Activated gamma-delta T cell treated with anti-CD3 and anti-CD28 coated beads, Interleukin-2, amount 50 U/mL, for 16 hours (primary cell): ENCODE measurements around the gene TDP2.
"Not testable (repeated sequence)": the region's sequence is repeated elsewhere in the genome, so short reads cannot be mapped to it uniquely, and the experiment has no call there.

Experiments used
- DNase-seq: peaks from one replicate; pipeline ENCODE4 v3.0.0-alpha.2; 2020; ENCODE audit warnings: low read depth

TDP2 gene

DNA sequence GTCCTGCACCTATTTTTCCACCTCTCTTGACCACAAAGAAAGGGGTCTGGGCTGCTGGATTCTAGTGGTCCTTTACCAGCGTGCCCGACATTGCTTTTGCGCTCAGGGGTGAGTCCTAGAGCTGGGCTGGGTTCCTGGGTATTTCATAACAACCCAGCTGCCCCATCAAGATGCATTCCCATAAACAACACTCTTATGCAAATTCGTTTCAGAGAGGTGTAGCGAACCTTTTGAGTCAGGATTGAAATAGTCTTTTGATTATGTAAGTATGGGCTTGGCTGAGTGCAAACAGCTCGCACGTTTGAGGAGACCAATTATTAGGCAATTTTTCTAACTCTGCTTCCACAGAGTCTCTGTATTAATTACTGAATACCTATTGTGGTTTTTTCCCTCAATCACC lies 13.9 kb upstream of the TDP2 start:
- DNase-seq: no peak

DNA sequence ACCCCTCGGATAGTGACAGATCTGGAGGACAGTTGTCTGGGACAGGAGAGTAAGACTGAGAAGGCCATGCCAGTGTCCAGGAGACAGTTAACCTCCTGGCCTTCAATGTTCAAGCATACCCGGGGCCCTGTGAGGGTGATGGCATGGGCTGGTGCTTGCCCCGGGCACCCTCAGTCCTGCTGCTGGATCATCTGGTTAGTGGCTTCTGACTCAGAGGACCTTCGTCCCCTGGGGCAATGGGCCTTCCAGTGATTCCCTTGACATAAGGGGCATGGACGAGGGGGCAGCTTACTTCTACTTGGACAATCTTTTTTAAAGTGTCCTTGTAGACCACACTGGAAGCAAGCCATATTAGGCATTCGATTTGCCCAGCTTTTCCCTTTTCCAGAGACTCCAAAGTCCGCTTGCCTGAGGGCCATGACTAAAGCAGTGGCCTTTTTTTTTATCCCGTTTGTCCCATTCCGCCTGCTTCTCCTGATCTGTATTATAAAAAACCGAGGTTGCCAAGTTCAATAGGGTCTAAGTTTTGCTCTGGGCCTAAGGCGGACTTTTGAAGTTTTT lies 12.2 kb upstream of the TDP2 start:
- DNase-seq: not testable (repeated sequence)

DNA sequence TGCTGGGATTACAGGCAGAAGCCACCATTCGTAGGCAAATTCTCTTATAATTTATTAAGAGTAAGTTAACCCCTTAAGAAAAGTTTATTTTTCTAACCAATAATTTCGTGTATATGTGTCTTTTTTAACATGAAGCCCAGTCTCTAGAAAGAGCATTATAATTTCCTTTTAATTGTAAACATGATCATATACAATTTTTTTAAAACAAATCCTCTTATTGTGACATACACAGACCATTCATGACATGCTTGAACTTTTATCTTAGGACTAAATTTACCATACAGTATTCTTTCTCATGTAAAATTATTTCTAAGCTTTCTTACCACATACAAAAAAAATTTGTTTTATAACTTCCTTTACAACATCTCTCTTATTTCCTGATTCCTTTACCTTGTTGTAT lies 6.9 kb upstream of the TDP2 start:
- DNase-seq: no peak

DNA sequence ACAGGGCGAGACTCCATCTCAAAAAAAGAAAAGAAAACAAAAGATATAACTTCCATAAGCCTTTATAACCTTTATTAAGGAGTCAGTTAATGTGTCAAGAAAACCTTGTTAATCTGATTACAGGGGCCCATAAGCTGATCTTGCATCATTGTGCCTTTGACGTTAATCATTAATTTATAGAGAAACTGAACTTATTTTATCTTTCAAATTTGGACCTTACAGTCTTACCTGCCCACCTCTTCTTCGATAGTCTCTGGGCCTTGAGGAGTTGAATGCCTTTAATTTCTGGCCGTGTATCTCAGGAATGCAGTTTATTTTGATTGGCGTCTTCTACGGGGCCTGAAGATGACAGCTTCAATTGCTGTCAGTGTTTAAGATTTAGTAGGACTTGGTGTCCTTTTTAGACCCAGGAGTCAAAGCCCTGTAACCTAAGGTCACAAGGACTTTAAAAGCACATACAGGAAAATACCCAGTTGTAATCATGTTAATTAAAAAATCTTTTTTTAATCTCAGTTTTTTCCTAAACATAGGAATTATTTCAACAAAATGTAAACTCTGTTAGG lies 6.0 kb upstream of the TDP2 start:
- DNase-seq: no peak

DNA sequence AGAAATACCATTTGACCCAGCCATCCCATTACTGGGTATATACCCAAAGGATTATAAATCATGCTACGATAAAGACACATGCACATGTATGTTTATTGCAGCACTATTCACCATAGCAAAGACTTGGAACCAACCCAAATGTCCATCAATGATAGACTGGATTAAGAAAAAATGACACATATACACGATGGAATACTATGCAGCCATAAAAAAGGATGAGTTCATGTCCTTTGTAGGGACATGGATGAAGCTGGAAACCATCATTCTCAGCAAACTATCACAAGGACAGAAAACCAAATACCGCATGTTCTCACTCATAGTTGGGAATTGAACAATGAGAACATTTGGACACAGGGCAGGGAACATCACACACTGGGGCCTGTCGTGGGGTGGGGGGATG lies 4.4 kb upstream of the TDP2 start:
- DNase-seq: not testable (repeated sequence)

DNA sequence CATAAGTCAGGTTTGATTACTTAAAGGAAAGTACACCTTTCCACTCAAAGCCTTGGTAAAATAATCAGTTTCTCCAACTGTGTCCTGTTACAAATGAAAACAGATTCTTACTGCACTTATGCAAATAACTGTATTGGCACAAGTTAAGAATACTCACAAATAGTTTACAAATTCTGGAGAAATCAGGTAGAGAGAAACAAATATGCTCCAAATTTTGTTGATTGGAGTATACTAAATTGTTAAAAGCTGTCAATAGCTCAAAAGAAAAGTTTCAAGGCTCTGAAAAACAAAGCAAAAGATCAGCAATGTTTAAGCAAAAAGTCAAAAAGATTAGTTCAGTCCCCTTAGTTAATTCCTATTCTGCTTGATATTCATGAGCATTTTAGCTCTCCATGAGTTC lies 3.8 kb upstream of the TDP2 start:
- DNase-seq: not testable (repeated sequence)

DNA sequence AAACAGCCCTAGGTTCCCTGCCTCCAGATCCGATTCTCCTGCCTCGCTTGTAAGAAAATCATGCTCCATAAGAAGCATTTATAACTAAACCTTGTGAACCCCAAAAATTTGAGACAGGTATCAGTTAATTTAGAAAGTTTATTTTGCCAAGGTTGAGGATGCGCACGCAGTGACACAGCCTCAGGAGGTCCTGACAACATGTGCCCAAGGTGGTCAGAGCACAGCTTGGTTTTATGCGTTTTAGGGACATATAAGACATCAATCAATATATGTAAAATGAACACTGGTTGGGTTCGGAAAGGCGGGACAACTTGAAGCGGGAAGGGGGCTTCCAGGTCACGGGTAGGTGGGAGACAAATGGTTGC lies 2.3 kb upstream of the TDP2 start:
- no peak for DNase-seq

DNA sequence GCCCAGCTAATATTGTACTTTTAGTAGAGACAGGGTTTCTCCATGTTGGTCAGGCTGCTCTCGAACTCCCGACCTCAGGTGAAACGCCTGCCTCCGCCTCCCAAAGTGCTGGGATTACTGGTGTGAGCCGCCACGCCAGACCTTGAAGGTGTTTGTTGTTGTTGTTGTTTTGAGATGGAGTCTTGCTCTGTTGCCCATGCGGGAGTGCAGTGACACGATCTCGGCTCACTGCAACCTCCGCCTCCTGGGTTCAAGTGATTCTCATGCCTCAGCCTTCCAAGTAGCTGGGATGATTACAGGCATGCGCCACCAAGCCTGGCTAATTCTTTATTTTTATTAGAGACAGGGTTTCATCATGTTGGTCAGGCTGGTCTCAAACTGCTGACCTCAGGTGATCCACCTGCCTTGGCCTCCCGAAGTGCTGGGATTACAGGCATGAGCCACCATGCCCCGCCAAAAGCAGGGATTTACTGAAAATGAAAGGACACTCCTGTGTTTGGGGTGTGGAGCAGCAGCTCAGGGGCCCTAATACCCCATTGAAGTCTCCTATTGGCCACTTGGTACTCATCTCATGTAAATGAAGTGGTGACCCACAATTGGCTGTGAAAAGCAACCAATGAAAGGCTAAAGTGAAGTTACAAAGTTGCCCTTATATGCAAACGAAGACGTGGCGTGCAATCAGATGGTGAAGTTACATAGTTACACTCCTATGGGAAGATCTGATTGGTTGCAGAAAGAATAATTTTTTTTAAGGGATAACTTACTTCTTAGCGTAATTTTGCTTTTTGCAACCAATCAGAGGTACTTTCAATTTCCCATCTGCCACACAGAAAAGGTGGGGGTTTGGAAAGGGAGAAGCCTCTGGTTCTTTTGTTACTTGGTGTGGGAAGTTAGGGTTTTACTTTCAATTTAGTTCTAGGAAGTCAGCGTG lies 1.6 kb upstream of the TDP2 start:
- DNase-seq: not testable (repeated sequence)

DNA sequence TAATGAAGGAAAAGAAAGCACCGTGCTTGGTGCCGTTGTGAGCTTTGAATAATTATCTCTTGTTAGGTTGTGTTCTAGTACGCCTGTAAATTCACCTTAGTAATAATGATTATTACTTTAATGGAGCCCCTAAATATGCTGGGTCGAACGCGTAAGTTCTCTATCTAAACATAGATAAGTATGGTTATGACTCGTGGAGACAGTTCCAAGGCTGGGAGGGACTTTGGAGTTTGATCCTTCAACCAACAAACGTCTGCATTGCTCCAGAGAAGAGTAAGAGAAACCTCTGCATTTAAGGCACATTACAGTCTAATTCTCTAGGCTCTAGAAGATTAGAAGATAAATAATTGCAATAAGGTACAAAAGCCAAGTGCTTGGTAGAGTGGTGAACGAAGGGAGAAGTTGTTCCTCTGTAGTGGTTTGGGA lies 692 bp upstream of the TDP2 start:
- no peak for DNase-seq

DNA sequence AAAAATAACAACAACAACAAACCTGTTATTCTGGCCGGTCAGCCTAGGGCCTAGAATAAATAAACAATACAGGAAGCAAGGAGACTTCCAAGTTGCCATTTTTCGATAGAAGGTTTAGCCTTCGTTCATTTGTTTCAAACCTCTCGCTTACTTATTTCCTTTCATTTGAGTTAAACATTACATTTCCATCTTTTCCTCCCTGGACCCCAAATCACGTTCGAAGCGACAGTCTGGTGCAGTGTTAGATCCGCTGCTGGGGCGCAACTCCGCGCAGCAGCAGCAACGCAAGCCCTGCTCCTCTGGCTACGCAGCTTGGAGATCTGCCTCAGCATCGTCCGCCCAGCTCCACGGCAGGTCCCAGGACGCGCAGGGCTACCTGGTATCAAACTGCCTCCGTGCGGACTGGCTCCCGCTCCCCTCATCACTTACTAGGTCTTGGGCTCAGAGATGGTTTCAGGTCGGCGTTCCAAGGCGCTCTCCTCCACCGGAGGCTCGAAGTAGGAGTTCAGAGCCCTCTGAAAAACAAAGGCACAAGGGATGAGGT lies 530 bp downstream of the TDP2 start:
- peak; percentile 12 for DNase-seq

DNA sequence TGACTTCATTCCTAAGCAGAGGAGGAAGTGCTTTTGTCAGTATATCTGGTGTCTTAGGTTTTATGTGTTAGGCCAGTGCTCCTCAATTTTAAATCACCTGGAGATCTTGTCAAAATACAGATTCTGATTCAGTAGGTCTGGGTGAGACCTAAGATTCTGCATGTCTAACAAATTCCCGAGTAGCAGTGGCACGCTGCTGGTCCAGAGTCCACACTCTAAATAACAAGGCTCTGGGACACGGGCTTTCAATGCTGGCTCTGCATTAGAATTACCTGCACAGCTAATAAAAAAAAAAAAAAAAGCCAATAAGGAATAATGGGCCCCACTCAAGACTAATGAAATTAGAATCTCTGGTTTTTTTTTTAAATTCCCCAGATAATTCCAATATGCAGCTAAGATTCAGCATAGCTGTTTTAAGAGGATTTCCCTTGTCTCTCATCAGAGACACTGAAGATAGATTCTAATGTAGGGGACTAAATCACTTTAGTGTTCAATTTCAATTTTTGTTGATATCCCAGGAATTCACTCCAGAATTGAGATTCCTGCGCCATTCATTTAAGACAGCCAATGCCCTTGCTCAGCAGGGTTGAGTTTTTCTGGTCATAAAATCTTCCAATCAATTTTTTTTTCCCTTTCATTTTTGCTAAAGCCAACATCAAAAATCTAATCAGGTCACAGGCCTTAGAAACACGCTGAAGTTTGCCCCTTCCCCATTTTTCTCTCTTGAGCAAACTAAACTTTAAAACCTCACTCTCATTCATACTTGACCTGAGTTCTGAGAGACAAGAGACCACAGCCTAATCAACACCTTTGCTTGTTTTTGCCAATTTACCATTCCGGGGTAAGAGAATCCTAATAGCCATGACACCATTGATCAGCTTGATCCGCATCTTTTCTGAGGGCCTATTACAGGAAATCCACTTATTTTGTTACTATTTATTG lies 2.4 kb downstream of the TDP2 start:
- DNase-seq: no peak

DNA sequence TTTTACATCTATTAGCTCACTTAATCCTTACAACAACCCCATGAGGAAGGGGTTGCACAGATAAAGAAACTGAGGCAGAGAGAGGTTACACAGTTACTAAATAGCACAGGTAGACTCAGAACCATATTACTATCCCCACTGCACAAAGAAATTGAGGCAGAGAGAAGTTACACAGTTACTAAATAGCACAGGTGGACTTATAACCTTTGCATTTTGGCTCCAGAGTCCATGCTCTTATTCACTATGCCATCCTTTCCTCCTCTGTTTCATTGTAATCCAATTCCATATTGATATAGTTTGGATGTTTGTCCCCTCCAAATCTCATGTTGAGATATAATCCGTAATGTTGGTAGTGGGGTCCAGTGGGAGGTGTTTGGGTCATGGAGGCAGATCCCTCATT lies 3.5 kb downstream of the TDP2 start:
- DNase-seq: no peak

DNA sequence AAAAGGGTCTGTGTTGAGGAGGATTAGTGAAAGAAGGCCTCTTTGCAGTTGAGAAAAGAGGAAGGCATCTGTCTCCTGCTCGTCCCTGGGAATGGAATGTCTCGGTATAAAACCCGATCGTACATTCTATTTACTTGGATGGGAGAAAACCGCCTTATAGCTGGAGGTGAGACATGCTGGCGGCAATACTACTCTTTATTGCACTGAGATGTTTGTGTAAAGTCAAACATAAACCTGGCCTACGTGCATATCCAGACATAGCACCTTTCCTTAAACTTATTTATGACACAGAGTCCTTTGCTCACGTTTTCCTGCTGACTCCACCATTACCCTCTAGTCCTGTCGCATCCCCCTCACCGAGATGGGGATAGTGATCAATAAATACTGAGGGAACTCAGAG lies 4.5 kb downstream of the TDP2 start:
- no peak for DNase-seq

DNA sequence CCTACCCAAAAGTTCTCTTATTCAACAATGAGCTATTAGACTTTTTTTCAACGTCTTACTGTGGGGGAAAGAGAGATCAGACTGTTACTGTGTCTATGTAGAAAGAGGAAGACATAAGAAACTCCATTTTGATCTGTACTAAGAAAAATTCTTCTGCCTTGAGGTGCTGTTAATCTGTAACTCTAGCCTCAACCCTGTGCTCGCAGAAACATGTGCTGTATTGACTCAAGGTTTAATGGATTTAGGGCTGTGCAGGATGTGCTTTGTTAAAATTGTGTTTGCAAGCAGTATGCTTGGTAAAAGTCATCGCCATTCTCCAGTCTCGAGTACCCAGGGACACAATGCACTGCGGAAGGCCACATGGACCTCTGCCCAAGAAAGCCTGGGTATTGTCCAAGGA lies 4.9 kb downstream of the TDP2 start:
- DNase-seq: not testable (repeated sequence)

DNA sequence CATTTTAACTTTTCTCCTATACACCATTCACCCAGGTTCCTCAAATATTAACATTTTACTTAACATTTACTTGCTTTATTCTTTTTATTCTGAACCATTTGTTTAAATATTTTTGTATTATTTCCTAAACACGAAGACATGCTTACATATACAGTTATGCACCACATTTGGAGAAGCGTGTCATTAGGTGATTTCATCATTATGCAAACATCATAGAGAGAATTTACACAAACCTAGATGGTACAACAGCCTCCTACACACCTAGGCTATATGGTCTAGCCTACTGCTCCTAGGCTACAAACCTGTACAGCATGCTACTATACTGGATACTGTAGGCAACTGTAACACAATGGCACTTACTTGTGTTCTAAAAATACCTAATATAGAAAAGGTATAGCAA lies 6.6 kb downstream of the TDP2 start:
- no peak for DNase-seq

DNA sequence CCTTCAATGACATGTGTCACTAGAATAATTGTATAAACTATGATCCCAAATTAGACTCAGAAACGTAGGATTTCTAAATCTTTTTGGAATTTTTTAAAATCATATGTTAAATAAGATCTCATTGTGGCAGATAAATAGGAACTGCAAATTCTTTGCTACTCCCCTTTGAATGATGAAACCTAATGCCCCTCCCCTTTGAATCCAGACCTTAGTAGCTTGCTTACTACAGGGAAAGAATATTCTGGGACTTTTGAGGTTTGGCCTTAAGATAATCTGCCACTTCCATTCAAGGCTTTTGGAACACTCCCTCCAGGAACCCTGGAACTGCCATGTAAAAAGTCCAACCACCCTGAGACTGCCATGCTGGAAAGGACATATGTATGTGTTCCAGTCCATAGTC lies 7.1 kb downstream of the TDP2 start:
- DNase-seq: no peak

DNA sequence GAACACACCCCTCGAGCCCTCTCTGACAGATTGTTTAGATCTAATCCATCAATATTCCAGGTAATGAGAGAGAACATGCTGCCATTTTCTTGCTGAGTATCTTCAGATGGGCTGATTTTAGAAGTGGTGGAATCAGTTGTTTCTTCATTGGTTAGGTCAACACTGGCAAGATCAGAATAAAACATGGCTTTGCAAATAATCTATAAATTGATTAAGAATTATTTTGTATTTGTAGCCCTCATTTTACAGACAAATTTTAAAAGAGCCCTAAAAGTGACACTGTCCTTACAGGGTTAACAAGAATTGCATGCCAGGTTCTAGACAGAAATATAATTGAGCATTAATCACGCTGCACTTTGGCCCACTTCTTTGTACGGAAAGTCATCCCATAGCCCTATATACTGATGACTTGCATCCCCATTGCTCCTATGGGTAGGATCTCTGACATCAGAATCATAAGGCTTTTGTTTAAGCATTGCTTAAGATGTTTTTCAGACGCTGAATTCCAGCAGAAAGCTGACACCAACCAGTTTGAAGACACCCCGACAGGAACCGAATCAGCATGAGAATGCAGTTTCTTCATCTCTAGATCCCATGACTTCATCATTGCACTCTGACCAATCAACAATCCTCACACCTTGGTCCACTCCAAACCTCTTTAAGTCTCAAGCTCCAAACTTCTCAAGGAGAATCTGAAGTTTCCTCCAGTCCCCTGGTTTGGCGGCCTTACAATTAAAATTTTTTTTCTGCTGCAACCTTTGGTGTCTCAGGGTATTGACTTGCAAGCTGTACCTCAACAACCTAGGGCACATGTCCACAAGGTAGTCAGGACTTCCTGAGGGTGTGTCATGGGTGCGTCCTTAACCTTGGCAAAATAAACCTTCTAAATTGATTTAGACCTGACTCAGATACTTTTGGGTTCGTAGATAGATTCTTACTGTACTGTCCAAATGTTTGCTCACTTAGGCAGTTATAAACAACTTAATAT lies 7.8 kb downstream of the TDP2 start:
- DNase-seq: no peak

DNA sequence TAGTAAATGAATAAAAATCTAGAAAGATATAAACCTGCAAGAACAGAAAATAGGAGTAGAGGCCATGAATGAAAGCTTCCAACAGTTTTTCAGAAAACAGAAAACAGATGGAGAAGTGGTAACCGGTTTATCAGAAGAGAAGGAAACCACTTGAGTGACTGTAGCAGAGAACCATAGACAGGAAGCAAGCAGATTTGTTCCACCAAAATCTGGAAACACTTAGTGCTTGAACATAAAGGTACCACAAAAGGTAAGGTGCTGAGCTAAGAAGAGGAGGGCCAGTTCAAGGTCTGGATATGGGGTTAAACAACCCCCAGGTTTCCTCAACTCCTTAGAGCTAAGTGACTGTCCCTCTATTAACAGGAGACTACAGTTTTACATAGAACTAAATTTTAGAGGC lies 11.5 kb downstream of the TDP2 start:
- no peak for DNase-seq

DNA sequence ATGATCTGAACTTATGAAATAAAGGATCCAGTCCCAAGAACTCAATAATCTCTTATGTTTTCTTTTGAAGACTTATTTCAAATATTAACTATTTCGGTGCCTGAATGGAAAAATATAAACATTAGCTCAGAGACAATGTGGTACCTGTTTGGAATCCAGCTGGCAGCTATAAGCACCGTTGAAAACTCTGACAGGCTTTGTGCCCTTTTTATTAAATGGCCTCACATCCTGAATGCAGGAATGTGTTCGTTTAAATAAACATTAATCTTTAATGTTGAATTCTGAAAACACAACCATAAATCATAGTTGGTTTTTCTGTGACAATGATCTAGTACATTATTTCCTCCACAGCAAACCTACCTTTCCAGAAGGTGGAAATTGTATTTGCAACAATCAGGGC lies 16.3 kb downstream of the TDP2 start:
- no peak for DNase-seq

DNA sequence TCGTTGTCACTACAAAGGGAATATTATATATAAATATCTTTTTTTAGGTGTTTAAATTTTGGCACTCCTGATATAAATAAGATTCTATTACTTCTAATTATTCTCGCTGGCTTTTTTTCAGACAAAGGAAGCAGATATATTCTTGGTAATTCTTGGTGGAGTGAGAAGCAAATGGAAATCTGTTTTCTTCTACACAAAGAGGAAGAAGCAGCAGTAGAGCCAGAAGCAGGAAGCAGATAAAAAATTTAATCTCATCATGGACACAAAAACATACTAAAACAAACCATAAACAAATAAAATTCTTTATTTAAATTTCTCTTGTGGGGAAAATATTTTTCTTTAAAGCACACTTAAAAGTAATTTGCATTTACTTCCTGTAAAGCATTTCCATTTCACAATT lies 17.0 kb downstream of the TDP2 start:
- no peak for DNase-seq

DNA sequence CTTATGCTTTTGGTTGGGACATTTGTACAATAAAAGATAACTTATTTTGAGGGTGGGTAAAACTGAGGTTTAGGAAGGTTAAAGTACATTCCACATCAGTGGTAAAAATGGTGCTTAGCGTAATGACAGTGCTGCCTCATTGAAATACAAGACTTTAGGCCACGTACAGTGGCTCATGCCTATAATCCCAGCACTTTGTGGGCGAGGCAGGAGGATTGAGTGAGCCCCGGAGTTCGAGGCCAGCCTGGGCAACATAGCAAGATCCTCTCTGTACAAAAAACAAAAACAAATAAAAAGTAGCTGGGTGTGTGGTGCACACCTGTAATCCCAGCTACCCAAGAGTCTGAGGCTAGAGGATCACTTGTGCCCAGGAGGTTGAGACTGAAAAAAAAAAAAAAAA lies 18.4 kb downstream of the TDP2 start:
- DNase-seq: no peak
